GM19025 (cell line): ENCODE results near the gene KRTAP9-1.
"Not testable (repeated sequence)": the region's sequence is repeated elsewhere in the genome, so short reads cannot be mapped to it uniquely, and the experiment has no call there.

Experiments
- ATAC-seq: cut with Tn5 transposase; IDR thresholded peaks from one replicate; pipeline ENCODE4 v1.9.1; 2021; ENCODE audit warnings: mild to moderate bottlenecking, low read depth, moderate library complexity; ENCODE audit not compliant: unreplicated experiment

KRTAP9-1 gene, protein sequence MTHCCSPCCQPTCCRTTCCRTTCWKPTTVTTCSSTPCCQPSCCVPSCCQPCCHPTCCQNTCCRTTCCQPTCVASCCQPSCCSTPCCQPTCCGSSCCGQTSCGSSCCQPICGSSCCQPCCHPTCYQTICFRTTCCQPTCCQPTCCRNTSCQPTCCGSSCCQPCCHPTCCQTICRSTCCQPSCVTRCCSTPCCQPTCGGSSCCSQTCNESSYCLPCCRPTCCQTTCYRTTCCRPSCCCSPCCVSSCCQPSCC

GRCh38 chr17:41189837-41190318, at the start of gene KRTAP9-1:
Gene KRTAP9-1, plus strand, starts transcription at chr17:41189887. Its CDS starts 0 bp downstream, at chr17:41189887.
- not testable (repeated sequence) for ATAC-seq

DNA sequence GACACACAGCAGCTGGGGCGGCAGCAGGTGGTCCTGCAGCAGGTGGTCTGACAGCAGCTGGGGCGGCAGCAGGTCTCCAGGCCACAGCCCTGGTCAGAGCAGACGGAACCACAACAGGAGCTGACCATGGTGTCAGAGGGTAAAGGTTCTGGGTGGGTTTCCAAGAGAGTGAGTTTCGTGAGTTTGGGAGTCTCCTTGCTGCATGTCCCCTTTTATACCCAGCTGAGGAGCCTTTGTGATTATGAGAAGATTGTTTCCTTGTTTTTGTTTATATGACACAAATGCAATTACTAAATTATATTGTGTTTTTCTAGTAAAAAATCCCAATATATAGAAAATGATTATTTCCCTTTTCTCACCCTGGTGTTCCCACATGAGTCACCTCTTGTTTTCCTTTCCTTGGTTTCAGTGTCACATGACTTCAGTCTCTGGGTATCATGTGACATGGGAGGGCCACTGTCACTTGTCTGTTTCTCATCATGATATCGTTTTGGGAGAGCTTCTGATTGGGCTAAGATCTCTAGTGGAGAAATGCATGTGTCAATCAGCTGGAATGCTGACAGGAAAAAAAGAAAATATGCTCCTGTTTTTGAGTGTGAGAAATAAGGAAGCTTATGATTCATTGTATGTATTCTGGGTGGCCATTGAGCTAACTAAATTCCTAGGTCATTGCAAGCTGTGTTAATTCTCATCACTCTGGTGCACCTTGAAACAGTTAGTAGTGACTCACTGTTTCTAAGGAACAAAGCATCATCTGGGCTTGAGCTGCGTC, 49.1 kb upstream of the KRTAP9-1 start, which contains the start of gene KRTAP4-6:
Gene KRTAP4-6, minus strand, starts transcription at position 185 of the 772 bp plus-strand sequence. Its CDS starts 57 bp downstream, at position 128.
- ATAC-seq, result no peak

DNA sequence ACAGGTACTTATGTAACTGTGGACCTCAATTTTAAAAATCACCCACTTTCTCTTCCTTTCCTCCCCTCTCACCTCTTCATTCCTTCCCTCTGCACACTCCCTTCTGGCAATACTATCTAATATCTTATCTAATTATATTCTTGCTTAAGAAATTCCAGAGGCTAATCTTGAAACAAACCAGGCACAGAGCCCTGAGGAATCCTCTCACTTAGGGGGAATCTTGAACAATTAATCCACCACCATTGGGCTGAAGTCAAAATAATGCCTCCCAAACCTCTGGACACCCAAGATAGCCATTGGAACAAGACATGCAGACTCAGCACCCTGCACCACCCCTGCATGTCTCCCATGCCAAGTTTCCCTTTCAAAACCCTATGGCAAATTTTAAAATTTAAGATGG, 48.3 kb upstream of the KRTAP9-1 start:
- no peak for ATAC-seq

GRCh38 chr17:41144846-41145245, 44.8 kb upstream of the KRTAP9-1 start:
- no peak for ATAC-seq

GRCh38 chr17:41145261-41145660, 44.4 kb upstream of the KRTAP9-1 start:
- ATAC-seq, result no peak

GRCh38 chr17:41147531-41148204, 42.0 kb upstream of the KRTAP9-1 start:
- no peak for ATAC-seq

DNA sequence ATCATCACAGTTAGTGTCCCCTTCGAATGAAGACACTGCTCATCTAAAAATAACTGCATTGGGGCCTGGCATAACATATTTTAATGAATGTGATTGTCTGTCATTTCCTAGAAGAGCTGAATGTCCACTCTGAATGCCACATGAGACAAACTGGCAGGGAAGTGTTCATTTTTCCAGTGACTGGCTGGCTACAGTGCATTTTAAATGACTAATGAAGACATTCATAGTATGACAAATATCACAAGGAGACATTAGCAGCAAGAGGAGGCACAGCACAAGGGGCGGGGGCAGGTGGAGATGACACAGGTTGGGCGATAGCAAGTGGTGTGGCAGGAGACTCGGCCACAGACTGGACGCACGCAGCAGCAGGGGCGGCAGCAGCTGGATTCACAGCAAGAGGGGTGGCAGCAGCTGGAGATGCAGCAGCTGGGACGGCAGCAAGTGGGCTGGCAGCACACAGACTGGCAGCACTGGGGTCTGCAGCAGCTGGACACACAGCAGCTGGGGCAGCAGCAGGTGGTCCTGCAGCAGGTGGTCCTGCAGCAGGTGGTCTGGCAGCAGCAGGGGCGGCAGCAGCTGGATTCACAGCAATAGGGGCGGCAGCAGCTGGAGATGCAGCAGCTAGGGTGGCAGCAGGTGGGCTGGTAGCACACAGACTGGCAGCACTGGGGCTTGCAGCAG, 40.6 kb upstream of the KRTAP9-1 start:
- not testable (repeated sequence) for ATAC-seq

- no peak for ATAC-seq
These were observed 40.1 kb upstream of the KRTAP9-1 start, which contains the start of gene KRTAP4-5 for GRCh38 chr17:41149652-41149985. Gene KRTAP4-5, minus strand, starts transcription at chr17:41149825. Its CDS starts 58 bp downstream, at chr17:41149767.

DNA sequence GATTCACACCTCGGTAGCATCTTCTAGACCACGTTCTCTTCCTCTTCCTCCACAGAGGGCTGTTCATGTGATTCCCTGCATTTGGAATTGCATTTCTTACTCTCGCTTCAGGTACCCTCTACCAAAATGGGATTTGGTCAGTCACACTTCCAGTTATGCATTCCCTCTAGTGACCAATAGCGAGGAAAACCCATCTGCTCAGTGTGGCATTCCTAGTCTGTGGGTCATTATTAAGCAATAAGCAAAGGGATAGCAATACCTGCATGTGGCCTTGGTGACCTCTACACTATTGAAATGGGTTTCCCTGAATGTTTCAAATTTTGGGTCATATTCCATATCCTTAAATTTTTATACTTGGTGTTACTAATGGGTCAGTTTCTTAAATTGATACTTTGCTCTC, 39.7 kb upstream of the KRTAP9-1 start:
- no peak for ATAC-seq

DNA sequence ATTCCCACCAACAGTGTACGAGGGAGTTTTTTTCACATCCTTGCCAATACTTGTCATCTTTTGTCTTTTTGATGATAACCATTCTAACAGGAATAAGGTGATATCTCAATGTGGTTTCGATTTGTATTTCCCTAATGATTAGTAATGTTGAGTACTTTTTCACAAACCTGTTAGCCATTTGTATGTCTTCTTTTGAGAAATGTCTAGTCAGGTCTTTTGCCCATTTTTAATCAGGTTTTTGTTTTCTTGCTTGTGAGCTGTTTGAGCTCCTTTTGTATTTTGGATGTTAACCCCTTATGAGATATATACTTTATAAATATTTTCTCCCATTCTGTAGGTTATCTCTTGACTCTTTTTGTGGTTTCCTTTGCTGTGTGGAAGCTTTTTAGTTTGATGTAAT, 38.2 kb upstream of the KRTAP9-1 start:
- no peak for ATAC-seq

DNA sequence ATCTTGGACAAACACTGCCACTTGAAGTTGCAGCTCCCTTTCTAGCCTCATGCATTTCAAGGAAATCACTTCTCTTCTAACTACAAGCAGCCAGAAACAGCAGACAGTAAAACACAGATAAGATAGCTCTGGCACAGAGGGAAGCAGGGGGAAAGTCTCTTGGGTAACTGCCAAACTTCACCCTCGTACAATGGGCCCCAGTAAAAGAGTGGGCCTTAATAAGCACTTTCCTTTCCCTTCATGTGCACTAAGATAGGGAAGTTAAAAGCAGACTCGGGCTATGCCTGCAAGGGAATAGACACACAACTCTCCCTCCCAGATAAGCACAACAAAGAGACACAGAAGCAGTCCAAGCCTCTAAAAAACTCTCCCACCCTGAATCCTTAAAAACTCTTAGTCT, 35.8 kb upstream of the KRTAP9-1 start:
- ATAC-seq, result no peak

GRCh38 chr17:41160190-41160589, 29.5 kb upstream of the KRTAP9-1 start:
- not testable (repeated sequence) for ATAC-seq

DNA sequence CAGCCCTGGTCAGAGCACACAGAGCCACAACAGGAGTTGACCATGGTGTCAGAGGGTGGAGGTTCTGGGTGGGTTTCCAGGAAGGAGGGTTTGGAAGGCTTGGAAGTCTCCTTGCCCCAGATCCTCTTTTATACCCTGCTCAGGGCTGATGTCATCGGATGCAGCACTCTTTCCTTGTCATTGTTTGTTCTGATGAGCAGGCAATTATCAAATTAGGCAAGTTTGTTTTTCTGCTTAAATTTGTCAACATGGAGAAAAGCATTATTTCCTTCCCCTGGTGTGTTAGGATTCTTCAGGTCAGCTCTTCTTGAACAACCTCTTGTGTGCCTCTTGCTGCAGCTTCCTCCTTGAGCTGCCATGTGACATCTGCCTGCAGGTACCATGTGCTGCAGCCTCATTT, 29.0 kb upstream of the KRTAP9-1 start, which contains the start of gene KRTAP4-4:
Gene KRTAP4-4, minus strand, starts transcription at position 101 of the 400 bp plus-strand sequence. Its CDS starts 57 bp downstream, at position 44.
- no peak for ATAC-seq

- ATAC-seq, result no peak
These were observed 25.9 kb upstream of the KRTAP9-1 start for GRCh38 chr17:41163828-41164227.

DNA sequence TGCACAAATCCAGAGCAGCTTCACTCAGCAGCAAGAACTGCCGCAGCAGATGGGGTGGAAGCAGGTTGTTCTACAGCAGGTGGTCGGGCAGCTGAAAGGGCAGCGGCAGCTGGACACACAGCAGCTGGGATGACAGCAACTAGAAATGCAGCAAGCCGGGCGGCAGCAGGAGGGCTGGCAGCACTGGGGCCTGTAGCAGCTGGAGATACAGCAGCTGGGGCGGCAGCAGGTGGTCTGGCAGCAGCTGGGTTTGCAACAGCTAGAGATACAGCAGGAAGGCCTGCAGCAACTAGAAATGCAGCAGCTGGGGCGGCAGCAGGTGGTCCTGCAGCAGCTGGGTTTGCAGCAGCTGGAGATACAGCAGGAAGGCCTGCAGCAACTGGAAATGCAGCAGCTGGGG, 22.1 kb upstream of the KRTAP9-1 start:
- no peak for ATAC-seq

GRCh38 chr17:41168121-41168520, 21.6 kb upstream of the KRTAP9-1 start, which contains the start of gene KRTAP4-3:
Gene KRTAP4-3, minus strand, starts transcription at chr17:41168221. Its CDS starts 49 bp downstream, at chr17:41168172.
- ATAC-seq, result no peak

DNA sequence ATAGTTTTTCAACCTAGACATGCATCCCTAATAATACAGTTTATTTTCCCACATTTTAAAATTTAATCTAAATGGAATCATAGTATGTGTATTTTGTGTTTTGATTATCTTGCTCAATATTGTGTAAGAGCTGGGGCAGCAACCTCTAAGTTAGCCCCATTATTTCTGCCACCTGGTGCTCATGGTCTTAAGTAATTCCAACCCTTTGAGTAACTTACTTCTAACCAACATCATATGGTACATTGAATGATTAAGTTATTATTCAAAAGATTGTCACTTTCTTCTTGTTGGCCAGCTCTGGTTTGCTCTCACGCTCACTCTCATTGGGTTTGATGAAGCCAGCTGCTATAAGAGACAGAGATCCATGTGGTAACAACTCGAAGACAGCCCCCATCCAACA, 17.8 kb upstream of the KRTAP9-1 start:
- no peak for ATAC-seq

DNA sequence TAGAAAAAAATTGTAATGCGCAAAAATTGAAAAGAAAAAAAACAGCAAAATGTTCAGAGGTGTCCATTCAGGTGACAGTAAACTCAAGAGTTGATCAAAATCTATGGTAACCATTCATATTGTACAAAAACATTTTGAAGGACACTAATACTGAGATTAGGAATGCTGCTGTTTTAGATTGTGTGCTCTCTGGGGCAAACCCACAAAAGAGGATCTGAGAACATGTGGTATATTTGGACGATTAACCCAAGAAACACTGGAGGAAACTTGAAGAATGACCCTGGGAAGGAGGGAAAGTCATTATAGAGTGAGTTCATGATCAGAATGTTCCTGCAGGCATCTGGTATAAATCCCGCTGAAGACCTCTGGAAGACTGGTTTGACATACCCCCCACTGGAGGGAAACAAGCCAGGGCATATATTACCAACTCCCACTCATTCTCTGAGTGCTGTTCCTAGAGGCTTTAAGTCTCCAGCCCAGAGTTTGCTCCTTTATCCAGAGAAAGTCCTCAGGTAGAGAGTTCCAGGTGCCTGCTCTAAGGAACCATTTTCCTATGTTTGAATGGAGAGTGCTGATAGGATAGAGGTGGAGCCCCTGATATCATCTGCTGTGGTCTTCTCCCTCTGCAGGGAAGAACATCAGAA, 12.8 kb upstream of the KRTAP9-1 start:
- ATAC-seq, result no peak

- ATAC-seq, result no peak
These were observed 11.9 kb upstream of the KRTAP9-1 start, which contains the start of gene KRTAP4-2 for GRCh38 chr17:41177727-41178271. Gene KRTAP4-2, minus strand, starts transcription at chr17:41178221. Its CDS starts 57 bp downstream, at chr17:41178164.
